Measurements from ENCODE around the gene CEMIP. TPM values are rescaled to one million over a fixed set of nuclear protein-coding genes. Genes with fewer than 3 reads are reported as not detected.

CEMIP gene
- total and polyA plus RNA-seq, 2 of the 13 experiments (the other 11 are each of a cell fraction or from before 2014, with no cell fraction given): 4.3 to 28.5 TPM

GRCh38 chr15:80904998-80905397, 125.8 kb downstream of the CEMIP start:
- H3K9ac ChIP-seq (ENCODE audit: insufficient read depth, low read depth, low read length): no peak overlapping the region
- H3K4me1 ChIP-seq (ENCODE audit: insufficient read depth, low read length): peaks cover 8% of the 10 kb centered on the region; the same call in 1 of the 2 replicates
- no peaks in the 10 kb centered on the region for H3K79me2 ChIP-seq (ENCODE audit: insufficient read depth, low read length)
- DNase-seq (ENCODE audit: low spot score): no peak
- 100% methylated on average over 5 of the region's 5 CpGs for WGBS (ENCODE audit: low lambda C conversion rate)
- H3K27ac ChIP-seq (ENCODE audit: extremely low read length, insufficient read depth, low read length): no peak overlapping the region
- intact Hi-C loops (cut with micrococcal nuclease; ENCODE audit: unreplicated experiment) (no loop called here), in situ Hi-C loops (cut with HindIII; ENCODE audit: extremely low pct_ligation_motif_present, low pct_unique_long_range_greater_than_20kb) (no loop called here)
- no peak for ATAC-seq
- no peak overlapping the region for H3K4me2 ChIP-seq (ENCODE audit: low read depth, low read length)
- H4K20me1 ChIP-seq (ENCODE audit: insufficient read depth, low read length): no peaks in the 10 kb centered on the region
- H3K27me3 ChIP-seq (ENCODE audit: control insufficient read depth in 1 of 2, insufficient read depth in 2 of 2, low read length in 2 of 2): no peaks in the 10 kb centered on the region
- TF ChIP-seq REXO4 (CRISPR knock-in tag; IDR thresholded peaks at IDR 0.05; ENCODE audit: borderline replicate concordance): no peak
- no peak for FAIRE-seq
- no peak overlapping the region for H3K4me3 ChIP-seq (replicated peaks in 1 of 3; ENCODE audit: insufficient read depth in 1 of 3, low read depth in 2 of 3, low read length in 3 of 3)
- CTCF ChIA-PET (ENCODE audit: low intra/inter-chr PET ratio, low total read pairs): no interaction called here
- H3K36me3 ChIP-seq (replicated peaks in 1 of 2; ENCODE audit: control insufficient read depth in 1 of 2, insufficient read depth in 2 of 2, low read length in 2 of 2): peaks cover 15 to 33% of the 10 kb centered on the region in 2 experiments; a peak in 4 of 5 replicates
- BruUV-seq (replicated peaks): no TSS peak
- no peak overlapping the region for H2AFZ ChIP-seq (ENCODE audit: low read length)
- POLR2A ChIA-PET: no interaction called here
- no peaks in the 10 kb centered on the region for H3K9me3 ChIP-seq (ENCODE audit: low read length)

- H3K4me3 ChIP-seq (replicated peaks in 1 of 3; ENCODE audit: insufficient read depth in 1 of 3, low read depth in 2 of 3, low read length in 3 of 3): no peak overlapping the region
- no TSS peak for BruUV-seq (replicated peaks)
- ATAC-seq (peak; percentile 64; the same call in 2 of the 3 replicates), DNase-seq (ENCODE audit: low spot score) (peak; percentile 44), FAIRE-seq (no peak)
- no peaks in the 10 kb centered on the region for H3K9me3 ChIP-seq (ENCODE audit: low read length)
- no peak overlapping the region for H3K9ac ChIP-seq (ENCODE audit: insufficient read depth, low read depth, low read length)
- in situ Hi-C loops (cut with HindIII; ENCODE audit: extremely low pct_ligation_motif_present, low pct_unique_long_range_greater_than_20kb) (no loop called here), intact Hi-C loops (cut with micrococcal nuclease; ENCODE audit: unreplicated experiment) (no loop called here)
- peaks cover 18 to 44% of the 10 kb centered on the region in 2 experiments; a peak in 4 of 5 replicates for H3K36me3 ChIP-seq (replicated peaks in 1 of 2; ENCODE audit: control insufficient read depth in 1 of 2, insufficient read depth in 2 of 2, low read length in 2 of 2)
- 0 out of 2 replicates have a peak, but pooled peaks have one; percentile 11 for TF ChIP-seq SIX1 (CRISPR knock-in tag; IDR thresholded peaks at IDR 0.05; ENCODE audit: borderline replicate concordance)
- peak; percentile 93 for TF ChIP-seq SIX4 (CRISPR knock-in tag; IDR thresholded peaks at IDR 0.05)
- no peak for TF ChIP-seq ZSCAN29 (CRISPR knock-in tag; conservative IDR thresholded peaks at IDR 0.05)
- TF ChIP-seq CHD2 (IDR thresholded peaks at IDR 0.05; ENCODE audit: low read depth, low read length): no peak
- no peak for TF ChIP-seq ARNT (IDR thresholded peaks at IDR 0.05)
- TF ChIP-seq ZNF564 (CRISPR knock-in tag; IDR thresholded peaks at IDR 0.05): no peak
- TF ChIP-seq, protein P1, sequence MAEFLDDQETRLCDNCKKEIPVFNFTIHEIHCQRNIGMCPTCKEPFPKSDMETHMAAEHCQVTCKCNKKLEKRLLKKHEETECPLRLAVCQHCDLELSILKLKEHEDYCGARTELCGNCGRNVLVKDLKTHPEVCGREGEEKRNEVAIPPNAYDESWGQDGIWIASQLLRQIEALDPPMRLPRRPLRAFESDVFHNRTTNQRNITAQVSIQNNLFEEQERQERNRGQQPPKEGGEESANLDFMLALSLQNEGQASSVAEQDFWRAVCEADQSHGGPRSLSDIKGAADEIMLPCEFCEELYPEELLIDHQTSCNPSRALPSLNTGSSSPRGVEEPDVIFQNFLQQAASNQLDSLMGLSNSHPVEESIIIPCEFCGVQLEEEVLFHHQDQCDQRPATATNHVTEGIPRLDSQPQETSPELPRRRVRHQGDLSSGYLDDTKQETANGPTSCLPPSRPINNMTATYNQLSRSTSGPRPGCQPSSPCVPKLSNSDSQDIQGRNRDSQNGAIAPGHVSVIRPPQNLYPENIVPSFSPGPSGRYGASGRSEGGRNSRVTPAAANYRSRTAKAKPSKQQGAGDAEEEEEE (CRISPR knock-in tag; IDR thresholded peaks at IDR 0.05; ENCODE audit: borderline replicate concordance): no peak
- no peak for TF ChIP-seq ZNF207 (IDR thresholded peaks at IDR 0.05; ENCODE audit: borderline replicate concordance)
- peak; percentile 77 for TF ChIP-seq FOSL2 (CRISPR knock-in tag; IDR thresholded peaks at IDR 0.05)
- TF ChIP-seq ZNF296 (CRISPR knock-in tag; conservative IDR thresholded peaks at IDR 0.05): no peak
- TF ChIP-seq RARA (CRISPR knock-in tag; IDR thresholded peaks at IDR 0.05): 0 out of 2 replicates have a peak, but pooled peaks have one; percentile 11
- H3K4me2 ChIP-seq (ENCODE audit: low read depth, low read length): no peak overlapping the region
- POLR2A ChIA-PET: no interaction called here
- H3K27ac ChIP-seq (ENCODE audit: extremely low read length, insufficient read depth, low read length): no peak overlapping the region
- H2AFZ ChIP-seq (ENCODE audit: low read length): no peak overlapping the region
- H3K79me2 ChIP-seq (ENCODE audit: insufficient read depth, low read length): no peaks in the 10 kb centered on the region
- CTCF ChIA-PET (ENCODE audit: low intra/inter-chr PET ratio, low total read pairs): no interaction called here
- H4K20me1 ChIP-seq (ENCODE audit: insufficient read depth, low read length): no peaks in the 10 kb centered on the region
- H3K27me3 ChIP-seq (ENCODE audit: control insufficient read depth in 1 of 2, insufficient read depth in 2 of 2, low read length in 2 of 2): no peaks in the 10 kb centered on the region
- peaks cover 8% of the 10 kb centered on the region; the same call in 1 of the 2 replicates for H3K4me1 ChIP-seq (ENCODE audit: insufficient read depth, low read length)
- 93% methylated on average over 10 of the region's 11 CpGs for WGBS (ENCODE audit: low lambda C conversion rate)
Observed at GRCh38 chr15:80906159-80906766, 127.1 kb downstream of the CEMIP start.
